Measurements from ENCODE around the gene PDE4D.

PDE4D gene

GRCh38 chr5:59128646-59129290, 764.8 kb downstream of the PDE4D start:
- no peak for DNase-seq (ENCODE audit: low read depth in 2 of 3, low spot score in 2 of 3)

DNA sequence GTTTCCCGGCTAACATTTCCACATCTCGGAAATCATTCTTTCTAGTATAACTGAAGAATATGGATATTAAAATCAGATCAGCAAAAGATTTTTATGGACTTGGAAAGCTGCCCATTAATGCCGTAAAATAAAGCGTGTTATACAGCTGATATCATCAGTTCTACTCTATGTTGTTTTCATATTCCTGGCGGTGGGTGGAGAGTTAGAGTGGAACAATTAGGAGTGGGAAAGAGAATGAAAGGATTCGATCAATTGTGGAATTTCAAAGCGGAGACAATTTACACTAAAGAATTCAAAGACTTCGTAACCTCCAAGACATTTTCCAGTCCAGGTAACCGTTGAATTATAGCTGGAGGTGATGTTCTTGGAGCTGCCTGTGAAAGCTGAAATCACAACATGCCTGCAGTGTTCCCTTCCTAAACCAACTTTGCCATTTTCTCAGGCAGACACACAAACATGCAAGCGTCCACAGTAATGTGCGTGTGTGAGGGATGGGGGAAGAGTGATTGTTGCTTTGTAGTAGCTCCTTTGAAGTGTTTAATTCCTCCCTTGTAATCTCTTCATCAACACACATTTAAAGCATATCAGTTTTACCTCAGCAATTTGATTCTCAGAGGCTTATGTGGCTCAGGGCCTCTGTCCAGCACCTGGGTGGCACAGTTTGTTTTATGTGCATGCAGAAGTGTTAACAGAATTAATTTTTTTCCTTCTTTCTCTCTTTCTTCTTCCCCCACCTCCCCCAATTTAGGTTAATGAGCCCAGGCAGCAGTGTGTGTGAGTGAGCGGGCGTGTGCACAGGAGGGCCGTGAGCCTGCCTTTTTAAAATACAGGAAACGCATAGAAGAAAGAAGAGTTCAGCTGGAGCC, 766.6 kb downstream of the PDE4D start:
- peak in 2 of 3 experiments; percentile 9 to 10 for DNase-seq (ENCODE audit: low read depth in 2 of 3, low spot score in 2 of 3)

- no peak for DNase-seq (ENCODE audit: low read depth in 2 of 3, low spot score in 2 of 3)
Measured at GRCh38 chr5:59126016-59126707, 767.4 kb downstream of the PDE4D start.

DNA sequence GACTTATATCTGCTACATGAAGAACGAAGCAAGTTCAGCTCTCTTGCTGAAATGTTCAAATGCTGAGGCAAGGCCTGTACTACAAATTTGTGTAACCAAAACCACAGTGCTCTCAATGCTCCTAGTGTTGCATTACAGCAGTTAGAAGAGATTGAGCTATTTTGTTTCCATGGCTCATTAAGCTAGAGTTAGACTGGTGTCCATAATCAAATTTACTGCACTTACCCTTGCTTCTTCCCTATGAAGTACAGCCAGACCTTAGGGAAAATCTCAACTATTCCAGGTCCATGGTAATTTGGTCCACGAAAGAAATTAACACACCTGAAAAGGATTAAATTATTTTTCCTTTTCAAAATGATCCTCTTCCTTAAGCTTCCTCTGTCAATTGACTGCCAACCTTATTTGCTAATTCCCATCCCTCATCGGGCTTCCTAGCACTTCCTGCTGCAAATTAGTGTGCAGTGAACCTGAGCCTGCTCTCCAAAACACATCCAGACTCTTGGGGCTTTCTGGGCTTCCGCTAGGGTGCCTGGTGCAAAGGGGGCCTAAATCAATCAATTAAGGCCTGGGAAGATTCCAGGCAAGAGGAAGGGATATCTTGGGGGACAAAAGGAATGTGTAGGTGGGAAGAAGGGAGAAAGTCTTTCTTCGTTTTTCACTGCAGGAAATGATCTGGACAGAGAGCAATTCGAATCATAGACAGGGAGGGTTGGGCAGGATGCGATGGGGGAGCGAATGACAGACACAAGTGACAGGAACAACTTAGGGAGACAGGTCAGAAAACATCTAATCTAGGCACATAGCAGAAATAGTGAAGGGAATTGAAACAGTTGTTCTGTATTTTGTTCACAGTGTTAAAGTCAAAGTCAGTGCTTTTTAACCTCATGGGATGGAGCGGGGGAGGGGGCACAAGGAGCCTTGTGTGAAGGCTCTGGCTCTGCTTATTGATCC, 768.2 kb downstream of the PDE4D start:
- DNase-seq (ENCODE audit: low read depth in 2 of 3, low spot score in 2 of 3): no peak

DNA sequence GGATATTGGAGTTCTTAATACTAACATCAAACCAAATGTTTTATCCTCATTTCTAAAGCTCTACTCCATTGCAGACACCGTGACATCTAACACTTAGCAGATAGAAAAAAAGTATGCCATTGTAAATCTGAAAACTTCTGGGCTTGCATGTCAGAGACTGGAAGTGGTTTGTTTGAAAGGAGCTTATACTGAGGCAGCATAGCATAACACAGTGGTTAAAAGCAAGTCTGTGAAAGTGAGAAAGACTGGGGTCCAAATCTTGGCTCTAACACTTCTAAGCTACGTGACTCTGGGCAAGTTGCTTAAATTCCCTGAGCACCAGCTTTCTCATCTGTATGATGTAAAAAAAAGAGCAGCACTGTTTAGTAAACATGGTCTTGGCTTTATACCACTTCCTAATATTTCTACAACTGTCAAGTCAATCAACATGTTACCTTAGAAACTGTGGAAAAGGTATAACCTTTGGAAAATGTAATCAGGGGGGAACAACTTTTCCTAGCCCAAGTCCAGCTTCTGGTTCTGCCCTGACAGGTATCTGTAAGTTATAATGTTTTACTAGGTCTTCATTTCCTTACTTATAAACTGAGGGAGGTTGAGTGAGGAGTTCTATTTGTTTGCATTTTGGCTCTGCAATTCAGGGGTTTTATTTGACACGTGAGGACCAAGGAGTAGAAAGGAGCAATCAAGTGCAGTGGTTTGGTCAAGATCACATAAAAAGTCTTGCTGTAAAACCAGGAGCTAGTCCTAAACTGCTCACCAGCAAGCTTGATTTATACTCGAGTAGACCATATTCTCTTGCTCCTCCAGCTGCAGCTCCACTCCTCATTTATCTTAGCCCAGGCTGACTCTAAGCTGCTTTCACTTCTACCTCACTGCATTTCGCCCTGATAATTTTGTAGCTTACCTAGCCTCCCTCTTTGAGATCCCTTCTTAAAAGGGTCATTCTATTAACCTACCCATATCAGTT, 769.6 kb downstream of the PDE4D start:
- no peak for DNase-seq (ENCODE audit: low read depth in 2 of 3, low spot score in 2 of 3)

- DNase-seq (ENCODE audit: low read depth in 2 of 3, low spot score in 2 of 3): no peak
Measured at GRCh38 chr5:59119480-59119879, 774.0 kb downstream of the PDE4D start.

- no peak for DNase-seq (ENCODE audit: low read depth in 2 of 3, low spot score in 2 of 3)
Measured at GRCh38 chr5:59117320-59117719, 776.2 kb downstream of the PDE4D start.

DNA sequence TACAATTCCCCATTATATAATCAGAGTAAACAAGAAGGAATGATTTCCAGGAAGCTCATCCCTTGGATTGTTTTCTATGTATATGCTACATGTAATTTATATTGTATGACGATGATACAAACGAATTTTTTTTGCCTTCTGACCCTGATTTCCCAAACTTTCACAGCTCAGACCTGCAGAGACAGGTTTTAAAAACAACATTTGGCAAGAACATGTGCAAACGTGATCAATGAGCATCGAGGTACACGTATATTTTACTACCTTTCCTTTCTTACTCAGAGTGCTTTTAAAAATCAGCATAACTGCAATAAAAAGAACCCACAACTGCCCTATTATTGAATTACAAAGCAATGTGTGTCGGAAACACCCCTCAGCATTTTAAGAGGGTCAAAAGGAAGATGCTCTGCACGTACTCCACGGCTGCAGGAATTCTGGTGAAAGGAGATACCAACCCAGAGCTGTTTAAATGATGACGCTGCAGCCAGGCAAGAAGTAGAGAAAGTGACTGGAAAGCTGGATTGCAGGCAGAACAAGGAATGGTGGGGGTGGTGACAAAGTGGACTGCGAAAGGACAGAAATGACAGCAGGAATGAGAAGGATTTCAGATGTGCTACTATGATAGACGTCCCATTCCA, 777.2 kb downstream of the PDE4D start:
- DNase-seq (ENCODE audit: low read depth in 2 of 3, low spot score in 2 of 3): no peak

- DNase-seq (ENCODE audit: low read depth in 2 of 3, low spot score in 2 of 3): no peak
Measured at GRCh38 chr5:59115345-59115744, 778.2 kb downstream of the PDE4D start.

DNA sequence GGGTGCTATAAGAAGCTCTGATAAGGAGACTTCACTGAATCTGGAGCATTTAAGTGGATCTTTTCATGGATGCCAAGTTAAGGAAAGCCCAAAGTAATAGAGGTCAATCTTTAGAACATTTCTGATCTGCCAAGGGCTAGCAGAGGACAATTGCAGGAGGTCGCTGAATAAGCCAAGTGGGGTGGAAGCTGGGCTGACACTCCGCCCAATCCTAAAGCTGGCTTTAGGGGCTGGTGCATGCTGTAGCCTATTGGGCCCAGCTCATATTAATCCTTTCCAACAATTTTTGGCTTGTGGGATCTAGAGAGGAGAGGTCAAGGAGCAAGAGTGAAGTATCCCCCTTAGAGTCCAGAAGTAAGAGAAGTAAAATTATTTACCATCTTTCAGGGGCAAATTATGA, 784.1 kb downstream of the PDE4D start:
- DNase-seq (ENCODE audit: low read depth in 2 of 3, low spot score in 2 of 3): no peak

GRCh38 chr5:59107692-59108091, 785.8 kb downstream of the PDE4D start:
- no peak for DNase-seq (ENCODE audit: low read depth in 2 of 3, low spot score in 2 of 3)

GRCh38 chr5:59104400-59105127, 789.0 kb downstream of the PDE4D start:
- no peak for DNase-seq (ENCODE audit: low read depth in 2 of 3, low spot score in 2 of 3)

- no peak for DNase-seq (ENCODE audit: low read depth in 2 of 3, low spot score in 2 of 3)
Measured at GRCh38 chr5:59103303-59103702, 790.2 kb downstream of the PDE4D start.

- DNase-seq (ENCODE audit: low read depth in 2 of 3, low spot score in 2 of 3): no peak
Measured at GRCh38 chr5:59102437-59102836, 791.1 kb downstream of the PDE4D start.

DNA sequence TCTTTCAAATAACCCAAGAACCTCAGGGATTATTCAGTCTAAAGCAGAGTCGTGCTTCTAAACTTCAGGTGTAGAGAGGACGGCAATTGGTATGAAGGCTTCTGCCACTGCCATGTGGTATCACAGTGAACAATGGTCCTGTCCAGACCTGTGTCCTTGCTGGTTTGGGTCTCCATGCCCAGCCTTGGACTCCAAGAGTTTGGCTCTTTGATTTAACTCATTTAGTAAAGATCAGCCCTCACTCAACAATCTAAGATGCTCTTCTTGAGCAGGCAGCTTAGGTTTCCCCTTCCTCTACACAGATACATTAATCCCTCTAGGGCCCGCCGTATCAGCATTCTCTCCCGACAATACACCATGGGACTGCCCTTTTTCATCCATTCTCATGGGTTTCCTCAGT, 792.7 kb downstream of the PDE4D start:
- no peak for DNase-seq (ENCODE audit: low read depth in 2 of 3, low spot score in 2 of 3)

- DNase-seq (ENCODE audit: low read depth in 2 of 3, low spot score in 2 of 3): no peak
Measured at GRCh38 chr5:59099995-59100345, 793.6 kb downstream of the PDE4D start.

- no peak for DNase-seq (ENCODE audit: low read depth in 2 of 3, low spot score in 2 of 3)
Measured at GRCh38 chr5:59099270-59099994, 794.1 kb downstream of the PDE4D start.

DNA sequence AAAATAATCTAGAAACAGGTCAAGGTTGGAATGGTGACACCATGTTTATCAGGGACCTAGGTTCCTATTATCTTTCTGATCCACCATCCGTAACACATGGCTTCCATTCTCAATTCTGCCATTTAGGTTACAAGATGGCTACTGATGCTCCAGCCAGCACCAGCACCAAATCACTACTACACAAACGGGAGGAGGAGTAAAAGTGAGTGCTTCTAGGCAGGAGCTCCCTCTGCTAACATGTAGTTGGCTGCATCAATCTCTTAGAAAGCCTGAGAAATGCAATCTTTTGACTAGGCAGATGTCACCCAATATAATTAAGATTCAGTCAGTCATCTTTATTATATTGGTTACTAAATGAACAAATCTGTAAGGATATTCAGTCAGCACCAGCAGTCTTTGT, 794.8 kb downstream of the PDE4D start:
- no peak for DNase-seq (ENCODE audit: low read depth in 2 of 3, low spot score in 2 of 3)
